Heart left ventricle (tissue), 16 donors: ENCODE data around the gene SH3BP4. TPM values are rescaled to one million over a fixed set of nuclear protein-coding genes. Genes with fewer than 3 reads are reported as not detected.
A peak's percentile ranks its signal among the peaks of the same experiment; 100 is the strongest.
"Not testable (repeated sequence)": the region's sequence is repeated elsewhere in the genome, so short reads cannot be mapped to it uniquely, and the experiment has no call there.

Experiments used
- ATAC-seq, 4 donors: fragments of 200-7000 bp; cut with Tn5 transposase; one replicate each; pipeline ENCODE4 v1.9.1; 2020 to 2022; ENCODE audit warnings: moderate library complexity in 4 of 4, mild to moderate bottlenecking in 3 of 4, moderate number of reproducible peaks in 1 of 4
- DNase-seq, 5 donors: peaks; one replicate each; pipeline ENCODE4 v3.0.0-alpha.2; 2020
- H3K27ac ChIP-seq, 12 donors: fragments of 200-600 bp; sonication (generic) in 4 of 12; one replicate each; pipeline versions ENCODE4 v1.5.0 to v1.8.0; 2016 to 2022; ENCODE audit warnings: mild to moderate bottlenecking in 2 of 12
- H3K27me3 ChIP-seq, 9 donors: fragments of 200-600 bp; sonication (generic) in 2 of 9; one replicate each; pipeline versions ENCODE4 v1.5.1 to v1.8.0; 2016 to 2022; ENCODE audit warnings: mild to moderate bottlenecking in 3 of 9
- H3K36me3 ChIP-seq, 9 donors: fragments of 200-600 bp; sonication (generic) in 2 of 9; one replicate each; pipeline versions ENCODE4 v1.5.0 to v1.8.0; 2018 to 2022; ENCODE audit warnings: mild to moderate bottlenecking in 2 of 9
- H3K4me1 ChIP-seq, 12 donors: fragments of 200-600 bp; sonication (generic) in 4 of 12; one replicate each; pipeline versions ENCODE4 v1.5.0 to v1.8.0; 2016 to 2022; ENCODE audit warnings: mild to moderate bottlenecking in 3 of 12
- H3K4me3 ChIP-seq, 12 donors: fragments of 200-600 bp; sonication (generic) in 4 of 12; one replicate each; pipeline versions ENCODE4 v1.5.0 to v1.8.0; 2017 to 2022; ENCODE audit warnings: mild to moderate bottlenecking in 9 of 12, moderate library complexity in 4 of 12
- H3K9me3 ChIP-seq, 12 donors: fragments of 200-600 bp; sonication (generic) in 4 of 12; one replicate each; pipeline versions ENCODE4 v1.5.0 to v1.8.0; 2016 to 2022; ENCODE audit warnings: mild to moderate bottlenecking in 1 of 12
- CTCF ChIP-seq, 12 donors: fragments of 200-600 bp; sonication (generic) in 4 of 12; IDR thresholded peaks; one replicate each; pipeline versions ENCODE4 v1.5.0 to v1.8.0; 2018 to 2022; ENCODE audit warnings: antibody characterized with exemption in 12 of 12, mild to moderate bottlenecking in 5 of 12
- POLR2A ChIP-seq, 2 donors: fragments of 450-650 bp; IDR thresholded peaks; one replicate each; pipeline ENCODE4 v1.6.1; 2017; ENCODE audit warnings: antibody characterized with exemption in 2 of 2, mild to moderate bottlenecking in 2 of 2, moderate library complexity in 2 of 2
- WGBS, 4 donors: extraction: QIAGEN DNeasy Blood & Tissue Kit in 2 of 4; methylation state at CpG; one replicate each; pipeline versions ENCODE4 v1.1.5 to v1.1.7; 2013 to 2018; 5-methylcytosine and 5-hydroxymethylcytosine counted together
- intact Hi-C, 10 donors: fragments of 100-400 bp; cut with DNase I; formaldehyde crosslinking; loops; one replicate each; pipeline versions ENCODE4 v1.11.1 to v1.14.2; 2022
- polyA plus RNA-seq, 2 donors: library from polyadenylated mRNA; stranded (reverse); fragments of 200-250 nt; gene quantifications; one replicate each; pipeline ENCODE4 v1.2.3, GENCODE V29; 2013
- total RNA-seq, 9 donors: library from RNA; depleted of rRNA in 2 of 9; stranded (reverse); fragments of >200 nt in 2 of 9; fragmentation: NEBNext Ultra II Directional in 3 of 9; extraction: Animal tissue kit (Norgen Biotek cat#: 25700) in 3 of 9; gene quantifications; one replicate each; pipeline versions ENCODE4 v1.1.0 to v1.2.4, GENCODE V29; 2016 to 2023
- donor health status: ischemic (EF 13 %, LVEDD 7.1; RV severe dilation, severe dysfunction).
- donor health status: healthy with polysubstance abuse.
- donor health status: DM: no; HTN: yes; CAD: no.
- donor health status: DM: no; HTN: no; CAD: no.
- donor health status: ischemic (EF 25% LVEDD 6.9; RV normal size, moderate dysfunction).
- donor health status: ischemic (EF 25% LVEDD 5.7; RV mildly dilated, moderate dysfunction).
- donor health status: healthy.
- donor health status: DM: yes; HTN: yes; CAD: no.
- donor health status: ischemic (EF 35%, LVEDD 5.7; RV mildly dilated, moderate dysfunction).
- donor health status: nonischemic (EF 11% LVEDD 7.7; RV severe dilation, severe dysfunction).
- donor health status: DM: yes; HTN: yes; CAD: no.
- donor health status: PGD.
- donor health status: ischemic (EF 29% LVEDD 5.4; RV normal size, mild dysfunction).
- donor health status: nonischemic (EF 23%, LVEDD 6.1; RV moderate dilation, normal function).

SH3BP4 gene
- total and polyA plus RNA-seq, 11 donors: 5.4 to 33.5 (median 12.4) TPM

- DNase-seq (no peak), ATAC-seq (peak in 3 of 4 donors; percentile 14 to 39 (median 38))
- H3K4me1 ChIP-seq: peaks cover 0 to 34% (median 6%) of the 10 kb centered on the region in 12 donors
- no peak overlapping the region for H3K4me3 ChIP-seq
- intact Hi-C loops: loop anchor here in 1 of 10 donors (5.0 kb wide), 1 partner anchor 75 kb away; no protein-coding TSS in a partner anchor
- 47 to 62% (median 56%) methylated on average over 12 to 15 of the region's 15 CpGs for WGBS, 4 donors
- peaks cover 0 to 13% (median 0%) of the 10 kb centered on the region in 12 donors for H3K9me3 ChIP-seq
- H3K27me3 ChIP-seq: no peaks in the 10 kb centered on the region
- H3K36me3 ChIP-seq: no peaks in the 10 kb centered on the region
- no peak overlapping the region for H3K27ac ChIP-seq
- TF ChIP-seq CTCF (IDR thresholded peaks at IDR 0.05): no peak
- TF ChIP-seq POLR2A (IDR thresholded peaks at IDR 0.05): no peak
Measured at GRCh38 chr2:235011929-235012631, 60.3 kb downstream of the SH3BP4 start.

GRCh38 chr2:235017441-235017840 is 65.6 kb downstream of the SH3BP4 start:
- Histone ChIP-seq H3K9me3 (peaks cover 0 to 13% (median 0%) of the 10 kb centered on the region in 12 donors), H3K27me3 (no peaks in the 10 kb centered on the region), H3K4me1 (peaks cover 0 to 4% (median 0%) of the 10 kb centered on the region in 12 donors), H3K4me3 (no peak overlapping the region), H3K36me3 (no peaks in the 10 kb centered on the region), H3K27ac (no peak overlapping the region)
- DNase-seq (no peak), ATAC-seq (no peak)
- WGBS, 4 donors: 61 to 70% (median 65%) methylated on average over 4 of the region's 4 CpGs
- intact Hi-C loops: no loop called here
- no peak for TF ChIP-seq CTCF (IDR thresholded peaks at IDR 0.05)
- TF ChIP-seq POLR2A (IDR thresholded peaks at IDR 0.05): no peak

GRCh38 chr2:235018838-235019237 is 67.0 kb downstream of the SH3BP4 start:
- TF ChIP-seq CTCF (IDR thresholded peaks at IDR 0.05) (no peak), POLR2A (IDR thresholded peaks at IDR 0.05) (no peak)
- intact Hi-C loops: no loop called here
- Histone ChIP-seq H3K27me3 (no peaks in the 10 kb centered on the region), H3K4me1 (peaks cover 0 to 3% (median 0%) of the 10 kb centered on the region in 12 donors), H3K4me3 (no peak overlapping the region), H3K9me3 (peaks cover 0 to 13% (median 0%) of the 10 kb centered on the region in 12 donors), H3K36me3 (no peaks in the 10 kb centered on the region), H3K27ac (no peak overlapping the region)
- 94 to 100% (median 97%) methylated on average over 6 of the region's 6 CpGs for WGBS, 4 donors
- ATAC-seq (no peak), DNase-seq (peak in 1 of 5 donors; percentile 17)

GRCh38 chr2:235020141-235020540 is 68.3 kb downstream of the SH3BP4 start:
- intact Hi-C loops, DNase-seq: not testable (repeated sequence)
- 95 to 99% (median 97%) methylated on average over 4 of the region's 4 CpGs for WGBS, 4 donors

More at GRCh38 chr2:235020141-235020540, 68.3 kb downstream of the SH3BP4 start:
- H3K4me1 ChIP-seq: peaks cover 0 to 13% (median 6%) of the 10 kb centered on the region in 12 donors
- H3K9me3 ChIP-seq, H3K36me3 ChIP-seq, H3K4me3 ChIP-seq, H3K27me3 ChIP-seq, H3K27ac ChIP-seq, ATAC-seq: not testable (repeated sequence)
